BJ (cell line): ENCODE measurements around the gene ENGASE. TPM values are rescaled to one million over a fixed set of nuclear protein-coding genes. Genes with fewer than 3 reads are reported as not detected.

Experiments
- CTCF ChIA-PET: fragments of 350-600 bp; formaldehyde crosslinking; extraction: SDS; loops from one replicate; lab custom pipeline; 2021; ENCODE audit warnings: antibody characterized with exemption, inconsistent platforms; lab: Yijun Ruan, JAX
- POLR2A ChIA-PET: fragments of 300-600 bp; sonication (Branson Sonifier 250); formaldehyde crosslinking; extraction: SDS; loops from one replicate; lab custom pipeline; 2021; ENCODE audit warnings: antibody characterized with exemption; lab: Charles Lee
- DNase-seq: peaks from one replicate; pipeline ENCODE4 v3.0.0-alpha.2; 2011; ENCODE audit warnings: low read depth
- H3K27me3 ChIP-seq: 2 replicates; pipeline ENCODE4 v1.6.0; 2011; ENCODE audit warnings: low read length; ENCODE audit not compliant: control insufficient read depth, insufficient read depth
- H3K36me3 ChIP-seq: 2 replicates; pipeline ENCODE4 v1.5.1; 2011; ENCODE audit warnings: low read length; ENCODE audit not compliant: control insufficient read depth, insufficient read depth
- H3K4me3 ChIP-seq: 2 replicates; pipeline ENCODE4 v1.5.1; 2011; ENCODE audit warnings: low read depth, mild to moderate bottlenecking, control low read depth, low read length
- CTCF ChIP-seq: IDR thresholded peaks from 2 replicates; pipeline ENCODE4 v1.5.1; 2011; ENCODE audit warnings: low read depth, mild to moderate bottlenecking, control low read depth, inconsistent platforms, low read length, moderate library complexity; ENCODE audit not compliant: insufficient read depth
- polyA plus RNA-seq: library from polyadenylated mRNA; depleted of rRNA; stranded (reverse); fragments of >200 nt; gene quantifications from 2 replicates; pipeline ENCODE4 v1.2.3, GENCODE V29; 2011

The ENGASE gene
- polyA plus RNA-seq, 1 experiment, result 7.4 TPM

- Histone ChIP-seq H3K36me3 (peaks cover 6% of the 10 kb centered on the region), H3K27me3 (no peaks in the 10 kb centered on the region; the same call in 1 of the 2 replicates), H3K4me3 (peak overlapping the region; percentile 71)
- DNase-seq, result no peak
- POLR2A ChIA-PET, result no interaction called here
- CTCF ChIA-PET, result interaction anchor here (1.1 to 1.9 kb wide), 3 partner anchors 10 to 55 kb away, joined by 3 to 7 read pairs (median 4); no protein-coding TSS in a partner anchor
- TF ChIP-seq CTCF, result no peak
These were observed 774 bp downstream of the ENGASE start for GRCh38 chr17:79075446-79075750.

GRCh38 chr17:79075861-79076406 lies 1.3 kb downstream of the ENGASE start:
- ChIA-PET POLR2A (no interaction called here), CTCF (interaction anchor here (0.8 to 1.9 kb wide), 5 partner anchors 9 to 56 kb away, joined by 3 to 7 read pairs (median 4); no protein-coding TSS in a partner anchor)
- DNase-seq, result no peak
- no peak for TF ChIP-seq CTCF
- no peaks in the 10 kb centered on the region for H3K27me3 ChIP-seq
- peak overlapping the region; percentile 71 for H3K4me3 ChIP-seq
- H3K36me3 ChIP-seq, result peaks cover 9% of the 10 kb centered on the region

GRCh38 chr17:79077587-79077986 lies 3.0 kb downstream of the ENGASE start:
- POLR2A ChIA-PET, result no interaction called here
- CTCF ChIA-PET, result interaction anchor here (1.0 to 3.6 kb wide), 3 partner anchors 10 to 323 kb away, joined by 3 to 19 read pairs (median 8); no protein-coding TSS in a partner anchor
- Histone ChIP-seq H3K27me3 (no peaks in the 10 kb centered on the region), H3K36me3 (peaks cover 11% of the 10 kb centered on the region), H3K4me3 (no peak overlapping the region)
- no peak for DNase-seq
- no peak for TF ChIP-seq CTCF

GRCh38 chr17:79078476-79079190 lies 4.0 kb downstream of the ENGASE start:
- H3K27me3 ChIP-seq, result no peaks in the 10 kb centered on the region
- POLR2A ChIA-PET, result no interaction called here
- peaks cover 13% of the 10 kb centered on the region for H3K36me3 ChIP-seq
- H3K4me3 ChIP-seq, result no peak overlapping the region
- CTCF ChIA-PET, result interaction anchor here (0.5 to 3.6 kb wide), 4 partner anchors 9 to 322 kb away, joined by 3 to 19 read pairs (median 6); no protein-coding TSS in a partner anchor
- no peak for TF ChIP-seq CTCF
- no peak for DNase-seq

- no peak for TF ChIP-seq CTCF
- Histone ChIP-seq H3K36me3 (peaks cover 15% of the 10 kb centered on the region), H3K4me3 (no peak overlapping the region), H3K27me3 (no peaks in the 10 kb centered on the region)
- ChIA-PET POLR2A (no interaction called here), CTCF (interaction anchor here (3.6 kb wide), 1 partner anchor 34 kb away, joined by 19 read pairs; no protein-coding TSS in a partner anchor)
- DNase-seq, result no peak
These were observed 5.0 kb downstream of the ENGASE start for GRCh38 chr17:79079421-79080200.
